GM18505 (cell line): ENCODE measurements around the gene SLIT3.
"Not testable (repeated sequence)": the region's sequence is repeated elsewhere in the genome, so short reads cannot be mapped to it uniquely, and the experiment has no call there.

Experiments used
- ATAC-seq: cut with Tn5 transposase; IDR thresholded peaks from one replicate; pipeline ENCODE4 v1.9.1; 2021; ENCODE audit not compliant: unreplicated experiment
- POLR2A ChIP-seq: IDR thresholded peaks from 4 replicates; pipeline ENCODE4 v1.6.1; 2011; ENCODE audit warnings: borderline replicate concordance; ENCODE audit not compliant: insufficient read depth, insufficient read length; ENCODE audit errors: extremely low read depth

The SLIT3 gene

DNA sequence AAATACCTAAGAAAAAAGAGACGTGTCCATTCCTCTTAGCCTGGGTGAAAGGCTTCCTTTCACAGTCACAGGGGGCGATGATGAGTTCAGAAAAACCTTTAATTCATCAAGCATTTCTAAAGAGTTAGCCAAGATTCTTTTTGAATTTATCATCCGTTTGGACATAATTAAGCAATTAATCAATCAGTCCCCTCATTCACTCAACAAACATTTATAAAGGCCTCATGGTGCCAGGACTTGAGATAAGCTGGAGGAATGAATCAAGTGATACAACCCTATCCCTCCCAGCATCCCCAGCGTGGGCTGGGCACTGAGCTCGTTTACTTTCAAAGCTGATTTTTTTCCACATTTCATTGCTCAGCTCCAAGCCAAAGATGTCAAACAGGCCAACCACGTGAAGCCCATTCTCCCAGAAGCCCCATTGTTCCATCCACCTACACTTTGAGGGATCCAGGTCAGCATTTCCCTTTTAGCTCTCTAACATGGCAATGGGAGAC lies 140.5 kb downstream of the SLIT3 start:
- TF ChIP-seq POLR2A, result no peak
- no peak for ATAC-seq

DNA sequence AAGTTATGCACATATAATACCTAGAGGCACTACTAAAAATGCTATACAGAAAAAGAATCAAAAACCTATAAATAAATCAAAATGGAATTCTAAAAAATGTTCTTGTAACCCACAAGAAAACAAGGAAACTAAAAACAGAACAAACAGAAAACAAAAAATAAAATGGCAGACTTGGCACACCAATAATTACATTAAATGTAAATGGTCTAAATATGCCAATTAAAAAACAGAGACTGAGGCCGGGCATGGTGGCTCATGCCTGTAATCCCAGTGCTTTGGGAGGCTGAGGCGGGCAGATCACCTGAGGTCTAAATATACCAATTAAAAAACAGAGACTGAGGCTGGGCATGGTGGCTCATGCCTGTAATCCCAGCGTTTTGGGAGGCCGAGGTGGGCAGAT lies 142.2 kb downstream of the SLIT3 start:
- no peak for ATAC-seq
- TF ChIP-seq POLR2A, result no peak

DNA sequence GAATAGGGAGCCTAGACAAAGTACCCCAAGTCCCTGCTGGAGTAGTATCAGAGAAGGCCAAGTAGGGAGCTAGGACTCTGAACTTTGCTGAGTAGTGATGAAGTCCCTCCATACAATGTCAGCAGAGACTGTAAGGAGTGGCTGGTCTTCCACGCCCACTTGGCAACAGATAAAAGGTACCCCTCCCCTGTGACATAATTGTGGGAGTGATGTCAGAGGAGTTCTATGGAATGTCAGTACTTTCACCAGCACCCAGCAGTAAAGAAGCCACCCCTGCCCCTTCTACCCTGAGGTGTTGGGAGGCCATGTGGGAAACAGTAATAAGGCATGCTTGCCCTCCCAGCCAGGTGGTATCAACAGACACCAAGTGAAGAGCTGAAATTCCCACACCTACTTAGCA lies 143.9 kb downstream of the SLIT3 start:
- no peak for TF ChIP-seq POLR2A
- no peak for ATAC-seq

DNA sequence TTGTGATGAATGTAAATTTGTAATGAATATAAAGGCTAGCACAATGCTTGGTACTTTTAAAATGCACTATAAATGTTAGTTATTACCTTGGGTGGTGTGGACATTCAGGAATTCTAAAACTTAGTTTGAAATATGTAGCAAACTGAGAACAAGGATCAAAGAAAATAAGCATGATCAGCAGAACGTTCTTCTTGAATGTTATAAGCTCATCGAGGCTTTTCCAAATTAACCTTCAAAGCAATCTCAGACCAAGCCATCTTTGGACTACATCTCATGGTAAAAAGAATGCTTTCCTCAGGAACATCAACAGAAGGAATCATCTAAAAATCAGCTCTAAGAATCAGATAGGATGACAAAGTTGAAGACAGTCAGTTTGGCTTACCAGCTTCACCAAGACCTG lies 146.3 kb downstream of the SLIT3 start:
- no peak for ATAC-seq
- TF ChIP-seq POLR2A, result no peak

DNA sequence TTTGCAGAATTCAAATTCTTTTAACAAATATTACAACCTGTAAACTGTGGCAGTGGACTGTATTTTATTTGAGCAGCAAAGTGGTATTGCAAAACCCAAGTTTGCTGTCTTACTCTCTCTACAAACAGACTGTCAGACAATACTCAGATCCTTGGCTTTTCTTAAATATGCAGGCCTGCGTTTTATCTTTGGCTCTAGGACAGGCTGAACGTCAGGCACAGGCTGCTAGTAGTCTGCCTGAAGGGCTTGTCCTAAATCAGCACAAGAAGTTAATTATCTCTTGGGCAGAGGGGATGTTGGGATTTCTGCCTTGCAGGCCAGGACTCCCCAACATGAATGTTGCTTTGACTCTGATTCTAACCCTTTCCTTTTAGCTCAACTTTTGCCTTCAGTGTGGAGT lies 147.5 kb downstream of the SLIT3 start:
- no peak for TF ChIP-seq POLR2A
- no peak for ATAC-seq

DNA sequence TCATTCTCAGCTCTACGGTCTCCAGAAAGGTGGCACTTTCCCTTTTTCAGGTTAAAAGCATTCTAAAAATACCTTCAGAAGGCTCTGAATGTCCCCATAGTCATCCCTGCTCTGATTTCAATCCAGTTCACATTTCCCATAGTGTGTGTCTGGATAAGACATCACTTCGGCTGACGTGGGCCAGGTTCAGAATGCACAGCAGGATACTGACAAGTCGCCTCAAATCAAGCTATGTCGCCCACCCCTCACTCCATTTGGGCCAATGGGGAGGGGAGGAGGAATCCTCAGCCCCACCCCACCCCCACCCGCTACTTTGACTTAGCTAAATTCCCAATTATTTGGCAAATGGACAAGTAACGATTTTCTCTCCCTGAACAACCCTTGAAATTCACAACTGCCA lies 148.0 kb downstream of the SLIT3 start:
- ATAC-seq, result no peak
- TF ChIP-seq POLR2A, result no peak

DNA sequence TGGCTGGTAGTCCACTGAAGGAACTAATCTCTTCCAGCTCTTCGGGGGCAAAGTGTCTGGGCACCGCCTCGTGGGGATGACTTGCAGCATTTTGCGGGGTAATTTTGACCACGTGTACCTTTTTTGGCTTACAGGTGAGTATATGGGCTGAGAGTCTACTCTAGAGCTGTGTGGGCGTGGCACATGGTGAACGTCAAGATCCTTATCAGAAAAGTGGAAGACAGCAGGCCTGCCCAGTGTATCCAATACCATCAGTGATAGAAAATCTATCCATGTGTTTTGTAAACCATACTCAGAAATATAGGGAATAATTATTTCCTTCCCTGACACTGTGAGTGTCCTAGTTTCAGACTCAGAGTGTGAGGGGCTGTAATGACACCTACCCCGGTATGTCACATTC lies 148.5 kb downstream of the SLIT3 start:
- no peak for TF ChIP-seq POLR2A
- ATAC-seq, result no peak

DNA sequence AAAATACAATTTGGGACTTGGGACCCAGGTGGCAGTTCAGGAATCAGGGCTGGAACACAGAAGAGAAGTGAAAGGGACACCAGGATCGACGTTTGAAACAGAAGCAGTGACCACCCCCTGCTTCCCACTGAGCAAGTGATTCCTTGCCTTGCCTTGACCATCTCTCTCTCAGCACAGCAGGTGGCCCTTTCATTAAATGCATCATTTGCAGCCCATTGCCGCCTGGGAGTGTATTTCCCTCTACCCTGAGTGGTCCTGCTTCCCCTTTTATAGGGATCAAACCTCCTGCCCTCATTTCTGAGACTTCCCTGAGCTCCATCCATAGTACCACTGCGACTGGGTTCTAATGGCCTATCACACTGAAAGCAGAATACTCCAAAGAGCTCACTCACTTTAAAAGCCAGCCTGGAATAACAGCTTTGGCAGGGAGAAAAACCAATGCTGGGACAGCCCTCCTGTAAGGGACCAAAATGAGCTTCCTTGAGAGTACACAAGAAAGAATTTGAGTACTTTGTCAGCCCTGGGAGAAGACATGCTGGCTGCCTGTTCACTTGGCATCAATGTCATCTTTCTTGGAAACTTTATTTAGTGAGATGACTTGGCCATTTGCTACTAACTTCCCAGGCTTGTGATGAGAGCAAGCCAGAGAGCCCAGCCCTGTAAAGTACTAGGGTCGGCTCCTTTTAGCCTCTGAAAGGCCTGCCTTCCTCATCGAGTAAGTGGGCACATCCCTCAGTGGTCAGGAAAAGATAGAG lies 149.7 kb downstream of the SLIT3 start:
- no peak for TF ChIP-seq POLR2A
- no peak for ATAC-seq

DNA sequence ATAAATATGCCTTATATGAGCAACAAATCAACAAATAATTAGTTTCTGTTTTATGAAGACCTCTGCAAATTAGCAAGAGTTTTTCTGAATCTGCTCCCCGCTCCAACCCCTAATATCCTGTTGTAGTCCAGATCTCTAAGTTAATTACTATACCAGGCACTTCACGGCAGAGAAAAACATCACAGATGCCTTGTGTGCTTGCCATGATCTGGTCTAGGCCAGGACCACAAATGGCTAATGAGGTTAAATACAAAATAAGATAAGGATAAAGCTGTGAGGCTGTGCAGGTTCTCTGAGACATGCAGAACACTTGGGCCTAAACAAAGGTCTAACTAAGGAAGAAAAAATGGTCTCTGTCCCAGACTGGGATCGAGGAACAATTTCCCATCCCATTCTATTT lies 150.8 kb downstream of the SLIT3 start:
- ATAC-seq, result no peak
- no peak for TF ChIP-seq POLR2A

DNA sequence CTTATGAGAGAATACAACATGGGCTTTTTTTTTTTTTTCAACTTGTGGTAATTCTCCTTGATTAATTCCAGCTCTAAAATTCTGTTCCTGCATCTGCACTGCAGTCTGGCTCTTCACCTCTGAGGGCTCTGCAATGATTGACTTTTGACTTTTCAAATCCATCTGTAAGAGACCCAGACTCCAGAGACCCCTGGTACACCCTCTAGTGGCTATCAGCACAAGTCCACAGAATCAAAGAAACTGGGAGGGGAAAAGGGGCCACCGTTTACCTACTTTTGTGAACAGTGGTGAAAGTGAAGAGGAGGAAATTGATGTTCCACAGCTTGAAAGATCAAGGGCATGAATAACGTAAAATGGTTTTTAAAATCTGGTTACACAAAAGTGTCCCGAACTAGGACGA lies 151.6 kb downstream of the SLIT3 start:
- no peak for ATAC-seq

DNA sequence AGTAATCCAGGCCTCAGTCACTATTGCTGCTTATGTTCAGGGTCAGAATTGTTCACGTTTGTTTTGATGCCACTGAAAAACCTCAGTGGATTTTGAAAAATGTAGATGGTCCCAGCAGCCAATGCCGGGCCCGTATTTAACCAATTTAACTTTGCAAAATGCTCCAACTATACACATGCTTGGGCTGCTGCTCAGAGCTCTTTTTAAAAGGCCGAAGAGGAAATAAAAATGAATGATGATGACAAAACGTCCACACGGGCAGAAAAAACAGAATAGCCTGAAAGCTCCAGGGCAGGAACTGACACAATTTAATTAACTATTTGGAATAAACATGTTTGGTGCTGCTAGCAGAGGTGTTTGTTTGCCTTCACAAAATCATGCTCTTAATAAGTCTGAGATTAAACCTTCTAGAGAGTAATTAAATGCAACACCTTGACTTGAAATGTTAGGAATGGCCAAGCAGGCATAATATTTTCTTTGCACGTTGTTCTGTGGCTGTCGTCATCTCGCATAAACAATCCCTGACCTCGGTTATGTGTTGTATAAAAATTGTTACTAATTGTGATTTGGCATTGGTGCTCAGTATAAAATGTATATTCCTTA lies 152.7 kb downstream of the SLIT3 start:
- no peak for ATAC-seq
- TF ChIP-seq POLR2A, result no peak

More for the DNA sequence above, 151.6 kb downstream of the SLIT3 start:
- no peak for TF ChIP-seq POLR2A

DNA sequence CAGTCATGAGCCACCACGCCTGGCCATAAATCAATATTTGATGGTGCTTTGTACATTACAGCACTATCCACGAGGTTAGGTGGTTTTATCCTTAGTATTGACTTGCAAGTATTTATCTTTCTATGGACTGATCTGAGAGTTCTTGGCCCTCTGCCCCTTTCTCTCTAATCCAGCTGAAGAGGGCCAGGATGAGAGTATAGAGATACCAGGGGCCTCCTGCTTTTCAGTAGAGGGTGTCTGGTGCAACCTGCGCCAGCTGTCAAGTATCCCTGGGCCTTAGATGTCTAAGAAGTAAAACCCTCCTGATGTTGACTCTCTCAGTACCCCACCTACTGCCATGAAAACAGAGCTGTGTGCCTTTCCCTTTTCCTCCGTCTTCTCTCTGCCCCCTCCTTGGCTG lies 153.4 kb downstream of the SLIT3 start:
- no peak for TF ChIP-seq POLR2A
- ATAC-seq, result no peak

DNA sequence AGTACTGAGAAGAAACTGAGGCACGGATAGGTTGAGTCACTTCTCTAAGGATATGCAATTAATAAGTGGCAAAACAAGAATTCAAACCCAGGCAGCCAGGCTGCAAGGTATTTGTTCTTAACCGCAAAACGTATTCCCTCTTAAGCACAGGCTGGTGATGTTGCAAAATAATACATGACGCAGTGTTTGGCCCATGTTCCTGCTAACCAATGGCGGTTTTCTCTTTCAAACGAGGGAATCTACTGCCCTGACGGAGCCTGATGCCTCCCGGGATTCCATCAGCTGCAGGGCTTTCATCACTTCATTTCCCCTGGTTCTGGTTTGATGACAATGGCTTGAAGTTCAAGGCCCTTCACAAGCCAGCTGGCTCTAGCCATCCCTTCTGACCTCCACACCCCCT lies 154.8 kb downstream of the SLIT3 start:
- no peak for TF ChIP-seq POLR2A
- ATAC-seq, result no peak

DNA sequence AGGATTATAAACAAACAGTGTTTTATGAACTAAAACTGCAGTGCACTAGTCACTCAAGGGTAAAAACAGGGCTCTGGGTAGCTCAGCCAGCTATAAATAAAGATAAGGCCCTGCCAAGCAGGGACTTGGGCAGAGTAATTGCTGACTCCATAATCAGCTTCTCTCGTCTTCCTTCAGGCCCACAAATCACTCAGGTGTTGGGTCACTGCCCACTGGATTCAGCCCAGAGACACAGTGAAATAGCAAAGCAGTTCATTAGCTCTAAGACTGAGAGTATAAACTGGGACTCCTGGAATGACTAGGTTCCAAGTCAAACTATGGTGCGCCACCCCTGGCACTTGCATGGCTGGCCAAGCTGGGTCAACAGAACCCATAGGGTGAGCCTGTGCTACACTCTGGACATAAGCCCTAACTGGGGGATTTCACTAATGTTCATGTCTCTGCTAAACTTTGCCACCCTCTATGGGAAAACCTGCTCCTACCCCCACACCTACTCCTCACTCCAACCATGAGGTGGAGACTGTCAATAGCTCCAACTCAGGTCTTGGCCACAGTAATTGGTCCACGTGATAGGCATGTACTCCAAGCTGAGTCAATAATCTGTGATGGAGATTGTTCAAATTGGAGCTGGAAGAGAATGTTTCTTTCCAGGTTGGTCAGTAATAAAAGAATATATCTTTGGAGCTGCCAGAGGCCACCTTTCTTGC lies 158.5 kb downstream of the SLIT3 start:
- TF ChIP-seq POLR2A, result no peak
- ATAC-seq, result no peak

DNA sequence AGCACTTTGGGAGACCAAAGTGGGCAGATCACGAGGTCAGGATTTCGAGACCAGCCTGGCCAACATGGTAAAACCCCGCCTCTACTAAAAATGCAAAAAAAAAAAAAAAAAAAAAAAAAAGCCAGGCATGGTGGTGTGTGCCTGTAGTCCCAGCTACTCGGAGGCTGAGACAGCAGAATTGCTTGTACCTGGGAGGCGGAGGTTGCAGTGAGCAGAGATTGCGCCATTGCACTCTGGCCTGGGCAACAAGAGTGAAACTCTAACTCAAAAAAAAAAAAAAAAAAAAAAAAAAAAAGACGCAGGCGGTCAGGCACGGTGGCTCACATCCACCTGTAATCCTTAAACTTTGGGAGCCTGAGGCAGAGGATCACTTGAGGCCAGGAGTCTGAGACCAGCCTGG lies 160.7 kb downstream of the SLIT3 start:
- ATAC-seq, result not testable (repeated sequence)
